ENCODE data around the gene COX4I2.

Gene COX4I2

GRCh38 chr20:31691646-31692275, 54.0 kb downstream of the COX4I2 start (continued):
- no peak for TF ChIP-seq ZSCAN4 (tag by site-specific recombination; IDR thresholded peaks at IDR 0.05)
- TF ChIP-seq INSM2 (tag by site-specific recombination; IDR thresholded peaks at IDR 0.05), result no peak
- TF ChIP-seq ZNF473 (tag by site-specific recombination; IDR thresholded peaks at IDR 0.05), result no peak
- TF ChIP-seq GLI4 (tag by site-specific recombination; IDR thresholded peaks at IDR 0.05), result no peak
- no peak for TF ChIP-seq ZNF639 (tag by site-specific recombination; IDR thresholded peaks at IDR 0.05)
- TF ChIP-seq GFI1B (tag by site-specific recombination; IDR thresholded peaks at IDR 0.05), result no peak
- TF ChIP-seq ZNF501 (tag by site-specific recombination; IDR thresholded peaks at IDR 0.05), result no peak
- TF ChIP-seq ZNF280C (tag by site-specific recombination; IDR thresholded peaks at IDR 0.05), result no peak
- TF ChIP-seq ZNF596 (tag by site-specific recombination; IDR thresholded peaks at IDR 0.05), result no peak
- TF ChIP-seq ZNF37A (tag by site-specific recombination; IDR thresholded peaks at IDR 0.05), result no peak
- no peak for TF ChIP-seq ZNF266 (tag by site-specific recombination; IDR thresholded peaks at IDR 0.05; ENCODE audit: low read depth)
- TF ChIP-seq ZNF280D (tag by site-specific recombination; IDR thresholded peaks at IDR 0.05), result no peak
- TF ChIP-seq ZNF19 (tag by site-specific recombination; IDR thresholded peaks at IDR 0.05; ENCODE audit: low read depth), result no peak
- no peak for TF ChIP-seq PRDM2 (tag by site-specific recombination; IDR thresholded peaks at IDR 0.05; ENCODE audit: borderline replicate concordance)
- TF ChIP-seq KLF1 (tag by site-specific recombination; IDR thresholded peaks at IDR 0.05), result peak; percentile 23; the same call in 1 of the 2 replicates
- TF ChIP-seq ZNF704 (tag by site-specific recombination; IDR thresholded peaks at IDR 0.05), result no peak
- no peak for TF ChIP-seq ZNF239 (tag by site-specific recombination; IDR thresholded peaks at IDR 0.05)
- TF ChIP-seq WT1 (tag by site-specific recombination; IDR thresholded peaks at IDR 0.05), result no peak
